Hepatocyte (in vitro differentiated cells): ENCODE results near the gene FIBCD1. TPM values are rescaled to one million over a fixed set of nuclear protein-coding genes. Genes with fewer than 3 reads are reported as not detected.

Experiments used
- DNase-seq: peaks from one replicate; pipeline ENCODE4 v3.0.0-alpha.2; 2016; ENCODE audit warnings: low spot score
- H2AFZ ChIP-seq: fragments of 200-600 bp; sonication (generic); 2 replicates; pipeline ENCODE4 v1.6.0; 2016; ENCODE audit warnings: antibody characterized with exemption, mild to moderate bottlenecking
- H3K27ac ChIP-seq: fragments of 200-600 bp; sonication (generic); 2 replicates; pipeline ENCODE4 v1.5.1; 2016; ENCODE audit warnings: mild to moderate bottlenecking
- H3K27me3 ChIP-seq: fragments of 200-600 bp; sonication (generic); 2 replicates; pipeline ENCODE4 v1.6.1; 2016
- H3K36me3 ChIP-seq: fragments of 200-600 bp; sonication (generic); replicated peaks from 2 replicates; pipeline ENCODE4 v1.5.1; 2016; ENCODE audit warnings: low read depth; ENCODE audit not compliant: insufficient read depth
- H3K4me1 ChIP-seq: fragments of 200-600 bp; sonication (generic); 2 replicates; pipeline ENCODE4 v1.5.1; 2016; ENCODE audit warnings: mild to moderate bottlenecking, moderate library complexity; ENCODE audit not compliant: insufficient read depth
- H3K4me2 ChIP-seq: fragments of 200-600 bp; sonication (generic); 2 replicates; pipeline ENCODE4 v1.6.0; 2016
- H3K4me3 ChIP-seq: fragments of 200-600 bp; sonication (generic); 2 replicates; pipeline ENCODE4 v1.5.1; 2016; ENCODE audit warnings: mild to moderate bottlenecking
- H3K79me2 ChIP-seq: fragments of 200-600 bp; sonication (generic); 2 replicates; pipeline ENCODE4 v1.6.0; 2017; ENCODE audit warnings: mild to moderate bottlenecking
- H3K9me2 ChIP-seq: fragments of 200-600 bp; sonication (generic); replicated peaks from 2 replicates; pipeline ENCODE4 v1.6.0; 2017; ENCODE audit warnings: mild to moderate bottlenecking; ENCODE audit not compliant: insufficient read depth
- H3K9me3 ChIP-seq: fragments of 200-600 bp; sonication (generic); 2 replicates; pipeline ENCODE4 v1.5.1; 2016; ENCODE audit warnings: low read depth, mild to moderate bottlenecking
- H4K20me1 ChIP-seq: fragments of 200-600 bp; sonication (generic); 2 replicates; pipeline ENCODE4 v1.6.0; 2016; ENCODE audit warnings: mild to moderate bottlenecking; ENCODE audit not compliant: insufficient read depth, poor library complexity, severe bottlenecking
- CTCF ChIP-seq: fragments of 200-600 bp; sonication (generic); IDR thresholded peaks from 2 replicates; pipeline ENCODE4 v1.5.1; 2016; ENCODE audit warnings: antibody characterized with exemption, mild to moderate bottlenecking; ENCODE audit not compliant: poor library complexity
- EZH2 ChIP-seq: fragments of 200-600 bp; sonication (generic); IDR thresholded peaks from 2 replicates; pipeline ENCODE4 v1.6.1; 2016; ENCODE audit warnings: antibody characterized with exemption, mild to moderate bottlenecking, borderline replicate concordance
- EZH2phosphoT487 ChIP-seq: fragments of 200-600 bp; sonication (generic); IDR thresholded peaks from one replicate; pipeline ENCODE4 v1.6.1; 2018; ENCODE audit warnings: antibody characterized with exemption, mild to moderate bottlenecking, low read depth, moderate library complexity; ENCODE audit not compliant: unreplicated experiment, severe bottlenecking
- WGBS: methylation state at CpG from one replicate; pipeline ENCODE4 v1.1.6; 2016; ENCODE audit warnings: low lambda C conversion rate; ENCODE audit errors: missing lambda C conversion rate; 5-methylcytosine and 5-hydroxymethylcytosine counted together
- polyA plus RNA-seq: library from polyadenylated mRNA; unstranded; fragments of >200 nt; fragmentation: Nextera tagmentation; extraction: Ambion mirVana; gene quantifications from 2 replicates; pipeline ENCODE4 v1.2.1, GENCODE V29; 2016
- total RNA-seq: library from RNA; depleted of rRNA; stranded (reverse); fragments of >200 nt; gene quantifications from 2 replicates; pipeline ENCODE4 v1.2.3, GENCODE V29; 2014

Gene FIBCD1
- total and polyA plus RNA-seq, 2 experiments from 2014 or later, result 0.33 TPM; not detected in 1

DNA sequence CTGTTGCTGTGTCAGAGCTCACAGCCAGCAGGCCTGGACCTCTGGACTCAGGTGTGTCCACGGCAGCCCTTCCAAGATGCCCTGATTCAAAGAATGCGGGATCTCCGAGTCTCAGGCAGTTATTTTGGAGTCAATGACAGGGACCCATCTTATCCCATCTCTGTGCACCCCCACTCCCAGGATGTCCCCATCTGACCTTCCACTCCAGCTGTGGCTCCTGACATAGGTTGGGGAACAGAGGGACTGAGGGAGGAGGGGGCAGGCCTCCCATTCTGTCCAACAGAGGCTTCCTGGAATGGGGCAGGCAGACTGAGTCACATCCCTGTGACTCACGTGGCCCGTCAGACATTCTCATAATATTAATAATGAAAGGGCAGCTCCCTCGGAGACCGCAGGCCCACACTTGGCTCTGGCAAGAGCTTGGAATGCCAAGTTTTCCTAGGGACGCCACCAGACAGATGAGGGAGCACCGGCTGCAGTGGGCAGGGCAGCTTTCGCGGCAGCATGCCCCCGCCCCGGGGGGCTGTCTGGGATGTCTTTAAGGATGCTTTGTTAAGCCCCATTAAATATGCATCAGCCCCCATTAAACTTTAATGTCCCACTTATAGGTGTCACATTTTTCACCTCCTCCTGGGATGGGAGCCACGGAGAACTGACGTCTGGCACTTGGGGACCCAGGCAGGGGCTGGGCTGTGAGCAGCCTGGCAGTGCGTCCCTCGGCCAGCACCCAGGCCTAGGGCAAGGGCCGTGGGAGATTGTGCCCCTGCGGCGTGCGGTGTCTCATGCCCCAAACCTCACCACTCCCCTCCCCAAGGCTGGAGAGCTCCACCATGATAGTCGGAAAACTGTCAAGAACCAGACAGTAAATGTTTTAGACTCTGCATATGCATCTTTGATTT is 23.6 kb upstream of the FIBCD1 start:
- TF ChIP-seq CTCF (no peak), EZH2 (no peak), EZH2phosphoT487 (no peak)
- H3K4me2 ChIP-seq, result no peak overlapping the region
- H3K27ac ChIP-seq, result no peak overlapping the region
- no peaks in the 10 kb centered on the region for H3K27me3 ChIP-seq
- H3K9me2 ChIP-seq, result no peaks in the 10 kb centered on the region
- no peaks in the 10 kb centered on the region for H3K79me2 ChIP-seq
- H3K4me3 ChIP-seq, result no peak overlapping the region
- DNase-seq, result peak; percentile 52
- H3K36me3 ChIP-seq, result no peaks in the 10 kb centered on the region
- H2AFZ ChIP-seq, result no peak overlapping the region
- 72% methylated on average over 22 of the region's 22 CpGs for WGBS
- H4K20me1 ChIP-seq, result no peaks in the 10 kb centered on the region
- no peaks in the 10 kb centered on the region for H3K9me3 ChIP-seq
- H3K4me1 ChIP-seq, result no peaks in the 10 kb centered on the region

- no peaks in the 10 kb centered on the region for H3K79me2 ChIP-seq
- no peaks in the 10 kb centered on the region for H3K36me3 ChIP-seq
- no peak overlapping the region for H3K4me3 ChIP-seq
- no peaks in the 10 kb centered on the region for H3K9me2 ChIP-seq
- no peaks in the 10 kb centered on the region for H3K4me1 ChIP-seq
- no peak for DNase-seq
- no peak overlapping the region for H3K4me2 ChIP-seq
- H2AFZ ChIP-seq, result no peak overlapping the region
- H3K27ac ChIP-seq, result no peak overlapping the region
- TF ChIP-seq EZH2phosphoT487 (no peak), EZH2 (no peak), CTCF (no peak)
- no peaks in the 10 kb centered on the region for H3K9me3 ChIP-seq
- H3K27me3 ChIP-seq, result no peaks in the 10 kb centered on the region
- no peaks in the 10 kb centered on the region for H4K20me1 ChIP-seq
- WGBS, result 88% methylated on average over 8 of the region's 8 CpGs
These were observed 22.7 kb upstream of the FIBCD1 start for GRCh38 chr9:130961511-130962300.

DNA sequence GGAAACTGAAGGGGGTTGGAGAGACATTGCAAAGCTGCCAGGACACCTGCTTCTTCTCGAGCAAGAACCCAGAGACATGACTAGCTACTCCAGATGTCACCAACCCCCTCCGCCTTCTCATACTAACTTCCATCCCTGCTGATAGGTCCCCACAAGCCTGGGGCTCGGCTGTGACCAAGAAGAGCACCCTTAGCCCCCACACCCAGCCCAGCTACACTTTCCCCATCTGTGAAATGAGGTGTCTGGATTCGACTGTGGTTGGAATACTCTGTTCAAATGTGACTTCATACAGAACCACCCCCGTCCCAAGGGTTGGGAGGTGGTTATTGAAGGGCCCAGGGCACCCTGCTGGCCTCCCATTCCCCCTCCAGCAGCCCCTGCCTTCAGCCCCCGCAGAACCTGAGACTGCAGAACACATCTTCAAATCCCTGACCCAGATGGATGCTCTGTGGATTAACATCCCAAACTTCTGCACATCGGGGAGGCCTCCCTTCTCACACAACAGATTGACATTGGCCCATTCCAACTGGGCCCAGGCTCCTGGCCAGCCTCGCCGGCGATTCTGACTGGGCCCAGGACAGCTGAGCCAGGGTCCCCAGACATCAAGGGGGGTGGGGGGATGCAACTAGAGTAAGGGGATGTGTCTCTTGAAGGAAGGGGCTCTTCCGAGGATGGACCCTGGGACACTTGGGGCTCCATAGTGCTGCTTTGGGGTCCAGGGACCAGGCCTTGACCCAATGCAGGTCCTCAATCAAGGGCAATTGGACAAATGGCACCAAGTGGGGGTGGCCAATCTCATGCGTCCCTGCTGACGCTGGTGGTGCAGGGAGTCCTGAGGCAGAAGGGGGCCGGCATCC is 21.7 kb upstream of the FIBCD1 start:
- Histone ChIP-seq H3K9me3 (no peaks in the 10 kb centered on the region), H3K9me2 (no peaks in the 10 kb centered on the region), H3K27me3 (no peaks in the 10 kb centered on the region), H3K4me1 (no peaks in the 10 kb centered on the region), H2AFZ (no peak overlapping the region), H4K20me1 (no peaks in the 10 kb centered on the region), H3K79me2 (no peaks in the 10 kb centered on the region), H3K27ac (no peak overlapping the region), H3K36me3 (no peaks in the 10 kb centered on the region), H3K4me3 (no peak overlapping the region), H3K4me2 (no peak overlapping the region)
- 91% methylated on average over 13 of the region's 14 CpGs for WGBS
- TF ChIP-seq CTCF, result no peak
- TF ChIP-seq EZH2, result no peak
- TF ChIP-seq EZH2phosphoT487, result no peak
- DNase-seq, result no peak
